Ishikawa (cell line): Measurements from ENCODE around the gene MXRA8.

Experiments used
- CEBPB ChIP-seq: IDR thresholded peaks from 2 replicates; pipeline ENCODE4 v1.6.1; 2012
- EGR1 ChIP-seq: IDR thresholded peaks from 2 replicates; pipeline ENCODE4 v1.6.1; 2012
- NFIC ChIP-seq: IDR thresholded peaks from 2 replicates; pipeline ENCODE4 v1.6.1; 2012
- RAD21 ChIP-seq: IDR thresholded peaks from 2 replicates; pipeline ENCODE4 v1.6.1; 2012; ENCODE audit warnings: low read depth
- TAF1 ChIP-seq: IDR thresholded peaks from 2 replicates; pipeline ENCODE4 v1.6.1; 2012; ENCODE audit warnings: low read depth, mild to moderate bottlenecking
- TCF12 ChIP-seq: IDR thresholded peaks from 2 replicates; pipeline ENCODE4 v1.6.1; 2012; ENCODE audit warnings: low read depth
- TEAD4 ChIP-seq: IDR thresholded peaks from 2 replicates; pipeline ENCODE4 v1.6.1; 2012
- YY1 ChIP-seq: IDR thresholded peaks from 2 replicates; pipeline ENCODE4 v1.6.1; 2012; ENCODE audit warnings: low read depth
- ZBTB7A ChIP-seq: IDR thresholded peaks from 2 replicates; pipeline ENCODE4 v1.6.1; 2012; ENCODE audit warnings: low read depth
- TF ChIP-seq, protein P1 (sequence below): IDR thresholded peaks from 2 replicates; pipeline ENCODE4 v1.6.1; 2012; ENCODE audit warnings: low read depth, mild to moderate bottlenecking
- TF ChIP-seq, protein P2 (sequence below): IDR thresholded peaks from 2 replicates; pipeline ENCODE4 v1.6.1; 2012

DNA sequence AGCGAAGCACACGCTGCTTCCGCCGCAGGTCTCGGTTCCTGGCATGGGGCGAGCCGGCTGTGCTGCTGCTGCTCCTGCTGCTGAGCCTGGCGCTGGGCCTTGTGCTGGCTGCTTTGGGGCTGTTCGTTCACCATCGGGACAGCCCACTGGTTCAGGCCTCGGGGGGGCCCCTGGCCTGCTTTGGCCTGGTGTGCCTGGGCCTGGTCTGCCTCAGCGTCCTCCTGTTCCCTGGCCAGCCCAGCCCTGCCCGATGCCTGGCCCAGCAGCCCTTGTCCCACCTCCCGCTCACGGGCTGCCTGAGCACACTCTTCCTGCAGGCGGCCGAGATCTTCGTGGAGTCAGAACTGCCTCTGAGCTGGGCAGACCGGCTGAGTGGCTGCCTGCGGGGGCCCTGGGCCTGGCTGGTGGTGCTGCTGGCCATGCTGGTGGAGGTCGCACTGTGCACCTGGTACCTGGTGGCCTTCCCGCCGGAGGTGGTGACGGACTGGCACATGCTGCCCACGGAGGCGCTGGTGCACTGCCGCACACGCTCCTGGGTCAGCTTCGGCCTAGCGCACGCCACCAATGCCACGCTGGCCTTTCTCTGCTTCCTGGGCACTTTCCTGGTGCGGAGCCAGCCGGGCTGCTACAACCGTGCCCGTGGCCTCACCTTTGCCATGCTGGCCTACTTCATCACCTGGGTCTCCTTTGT is 24.7 kb downstream of the MXRA8 start:
- TF ChIP-seq RAD21 = no peak
- TF ChIP-seq, protein P1, sequence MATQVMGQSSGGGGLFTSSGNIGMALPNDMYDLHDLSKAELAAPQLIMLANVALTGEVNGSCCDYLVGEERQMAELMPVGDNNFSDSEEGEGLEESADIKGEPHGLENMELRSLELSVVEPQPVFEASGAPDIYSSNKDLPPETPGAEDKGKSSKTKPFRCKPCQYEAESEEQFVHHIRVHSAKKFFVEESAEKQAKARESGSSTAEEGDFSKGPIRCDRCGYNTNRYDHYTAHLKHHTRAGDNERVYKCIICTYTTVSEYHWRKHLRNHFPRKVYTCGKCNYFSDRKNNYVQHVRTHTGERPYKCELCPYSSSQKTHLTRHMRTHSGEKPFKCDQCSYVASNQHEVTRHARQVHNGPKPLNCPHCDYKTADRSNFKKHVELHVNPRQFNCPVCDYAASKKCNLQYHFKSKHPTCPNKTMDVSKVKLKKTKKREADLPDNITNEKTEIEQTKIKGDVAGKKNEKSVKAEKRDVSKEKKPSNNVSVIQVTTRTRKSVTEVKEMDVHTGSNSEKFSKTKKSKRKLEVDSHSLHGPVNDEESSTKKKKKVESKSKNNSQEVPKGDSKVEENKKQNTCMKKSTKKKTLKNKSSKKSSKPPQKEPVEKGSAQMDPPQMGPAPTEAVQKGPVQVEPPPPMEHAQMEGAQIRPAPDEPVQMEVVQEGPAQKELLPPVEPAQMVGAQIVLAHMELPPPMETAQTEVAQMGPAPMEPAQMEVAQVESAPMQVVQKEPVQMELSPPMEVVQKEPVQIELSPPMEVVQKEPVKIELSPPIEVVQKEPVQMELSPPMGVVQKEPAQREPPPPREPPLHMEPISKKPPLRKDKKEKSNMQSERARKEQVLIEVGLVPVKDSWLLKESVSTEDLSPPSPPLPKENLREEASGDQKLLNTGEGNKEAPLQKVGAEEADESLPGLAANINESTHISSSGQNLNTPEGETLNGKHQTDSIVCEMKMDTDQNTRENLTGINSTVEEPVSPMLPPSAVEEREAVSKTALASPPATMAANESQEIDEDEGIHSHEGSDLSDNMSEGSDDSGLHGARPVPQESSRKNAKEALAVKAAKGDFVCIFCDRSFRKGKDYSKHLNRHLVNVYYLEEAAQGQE = no peak
- TF ChIP-seq TEAD4 = no peak
- no peak for TF ChIP-seq YY1
- TF ChIP-seq, protein P2, sequence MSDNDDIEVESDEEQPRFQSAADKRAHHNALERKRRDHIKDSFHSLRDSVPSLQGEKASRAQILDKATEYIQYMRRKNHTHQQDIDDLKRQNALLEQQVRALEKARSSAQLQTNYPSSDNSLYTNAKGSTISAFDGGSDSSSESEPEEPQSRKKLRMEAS = no peak
- TF ChIP-seq TAF1 = no peak
- no peak for TF ChIP-seq ZBTB7A
- no peak for TF ChIP-seq CEBPB
- no peak for TF ChIP-seq TCF12
- no peak for TF ChIP-seq NFIC
- no peak for TF ChIP-seq EGR1
